ENCODE measurements around the gene CD300A.

CD300A gene

DNA sequence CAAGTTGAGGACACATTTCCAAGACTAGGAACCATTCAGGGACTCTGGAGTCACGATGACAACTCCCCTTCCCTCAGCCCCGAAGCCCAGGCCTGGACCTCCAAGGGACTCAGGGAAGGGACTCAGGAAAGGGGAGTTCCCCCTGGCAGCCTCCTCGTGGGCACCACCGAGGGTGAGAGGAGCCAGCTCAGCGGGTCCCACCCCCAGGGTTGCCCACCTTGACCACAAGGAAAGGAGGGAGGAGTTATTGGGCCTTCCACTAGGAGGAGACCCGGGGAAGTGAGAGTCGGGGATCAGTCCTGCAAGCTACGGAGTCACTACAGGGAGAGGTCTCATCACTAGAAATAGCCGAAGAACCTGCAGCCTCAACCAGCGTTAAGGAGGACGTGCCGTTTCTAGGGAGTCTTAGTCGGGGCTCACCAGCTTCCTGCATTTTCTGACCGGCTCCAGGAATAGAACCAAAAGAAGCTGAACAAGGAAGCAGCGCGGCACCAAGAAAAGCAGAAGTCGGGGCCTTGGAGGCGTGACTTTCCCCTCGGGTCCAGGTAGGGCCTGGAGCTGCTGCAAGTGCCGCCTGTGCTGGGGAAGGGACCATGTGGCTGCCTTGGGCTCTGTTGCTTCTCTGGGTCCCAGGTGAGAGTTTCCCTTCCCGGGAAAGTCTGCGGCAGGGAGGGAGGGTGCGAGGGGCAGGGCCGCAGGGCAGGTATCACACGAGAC, at the start of gene CD300A:
CD300A (plus strand) TSS at position 524 of the 717 bp plus-strand sequence; CDS start at position 594, 70 bp downstream.
- no peak for TF ChIP-seq GATA2 (IDR thresholded peaks at IDR 0.05; ENCODE audit: low read depth, low read length)
- no peak for TF ChIP-seq GATA3 (IDR thresholded peaks at IDR 0.05; ENCODE audit: low read depth, low read length)

DNA sequence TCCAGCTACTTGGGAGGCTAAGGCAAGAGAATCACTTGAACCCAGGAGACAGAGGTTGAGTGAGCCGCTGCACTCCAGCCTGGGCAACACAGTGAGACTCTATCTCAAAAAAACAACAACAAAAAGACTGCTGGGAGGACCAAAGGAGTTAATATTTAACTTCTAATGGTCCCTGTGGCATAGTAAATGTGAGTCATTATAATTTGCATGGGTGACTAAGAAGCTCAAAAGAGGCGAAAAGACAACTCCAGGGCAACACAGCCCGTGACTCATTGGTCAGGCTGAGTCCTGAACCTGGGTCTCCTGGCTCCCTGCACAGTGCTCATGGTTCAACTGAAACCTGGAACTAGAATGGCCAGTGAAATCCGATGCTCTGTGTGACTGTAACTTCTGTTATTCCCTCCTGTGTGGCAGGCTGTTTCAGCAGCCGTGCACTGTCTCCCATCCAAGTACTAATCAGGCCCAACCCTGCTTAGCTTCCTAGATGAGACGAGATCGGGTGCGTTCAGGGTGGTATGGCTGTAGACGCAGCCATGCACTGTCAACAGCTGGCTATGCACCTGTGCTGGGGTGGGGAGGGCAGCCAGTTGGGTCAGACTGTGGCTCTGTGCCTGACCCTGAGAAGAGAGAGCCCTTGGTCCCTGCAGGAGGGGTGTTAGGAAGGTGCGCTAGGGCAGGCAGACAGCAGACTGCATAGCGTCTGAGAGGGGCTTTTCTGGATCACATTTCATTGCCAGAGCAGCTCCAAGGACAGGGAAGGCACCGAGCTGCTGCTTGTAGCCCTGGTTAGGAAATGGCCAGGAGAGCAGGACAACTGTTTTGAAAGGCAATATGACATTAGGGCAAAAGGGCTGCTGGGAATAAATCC, 49.0 kb upstream of the CD300A start:
- TF ChIP-seq GATA3 (IDR thresholded peaks at IDR 0.05; ENCODE audit: low read depth, low read length): no peak
- TF ChIP-seq GATA2 (IDR thresholded peaks at IDR 0.05; ENCODE audit: low read depth, low read length): no peak

DNA sequence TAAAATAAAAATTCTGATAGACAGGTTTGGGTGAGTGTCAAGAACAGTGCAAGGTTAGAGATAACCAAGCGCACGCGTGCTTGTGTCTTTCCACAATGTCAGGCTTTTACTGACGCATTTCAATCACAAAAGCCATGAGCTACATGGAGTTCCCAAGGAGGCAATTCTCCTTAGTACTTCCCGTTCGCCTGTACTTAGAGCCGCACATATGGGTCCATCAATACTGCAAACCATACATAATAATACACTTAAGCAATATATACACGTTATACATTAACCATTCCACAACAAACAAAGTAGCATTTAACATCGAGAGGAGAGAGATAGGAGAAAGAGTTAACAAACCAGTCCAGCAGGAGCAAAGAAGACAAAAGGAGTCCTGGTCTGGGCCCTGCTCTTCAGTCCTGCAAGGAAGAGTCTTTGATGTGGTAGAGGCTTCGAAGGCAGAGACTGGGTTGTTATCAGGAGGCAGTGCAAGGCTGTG, 46.5 kb upstream of the CD300A start:
- no peak for TF ChIP-seq GATA3 (IDR thresholded peaks at IDR 0.05; ENCODE audit: low read depth, low read length)
- no peak for TF ChIP-seq GATA2 (IDR thresholded peaks at IDR 0.05; ENCODE audit: low read depth, low read length)

DNA sequence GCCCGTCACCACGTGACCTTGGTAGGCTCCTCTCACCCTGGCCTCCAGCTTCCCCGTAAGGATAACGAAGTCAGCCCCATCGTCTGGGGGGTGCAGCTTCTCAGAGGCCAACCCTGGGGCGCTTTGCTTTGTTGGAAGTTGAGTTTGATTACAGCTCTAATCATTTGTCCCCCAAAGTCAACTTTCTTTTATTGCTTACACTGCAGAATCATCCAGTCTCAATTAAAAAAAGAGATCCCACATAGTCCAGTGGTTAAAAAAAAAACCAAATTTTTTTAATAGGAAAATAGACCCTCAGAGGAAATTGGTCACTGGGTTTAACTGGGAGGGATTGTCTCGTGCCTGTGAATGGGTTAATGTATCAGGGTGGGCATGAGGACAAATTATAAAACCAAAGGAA, 42.3 kb upstream of the CD300A start:
- TF ChIP-seq GATA3 (IDR thresholded peaks at IDR 0.05; ENCODE audit: low read depth, low read length) (no peak), GATA2 (IDR thresholded peaks at IDR 0.05; ENCODE audit: low read depth, low read length) (no peak)

DNA sequence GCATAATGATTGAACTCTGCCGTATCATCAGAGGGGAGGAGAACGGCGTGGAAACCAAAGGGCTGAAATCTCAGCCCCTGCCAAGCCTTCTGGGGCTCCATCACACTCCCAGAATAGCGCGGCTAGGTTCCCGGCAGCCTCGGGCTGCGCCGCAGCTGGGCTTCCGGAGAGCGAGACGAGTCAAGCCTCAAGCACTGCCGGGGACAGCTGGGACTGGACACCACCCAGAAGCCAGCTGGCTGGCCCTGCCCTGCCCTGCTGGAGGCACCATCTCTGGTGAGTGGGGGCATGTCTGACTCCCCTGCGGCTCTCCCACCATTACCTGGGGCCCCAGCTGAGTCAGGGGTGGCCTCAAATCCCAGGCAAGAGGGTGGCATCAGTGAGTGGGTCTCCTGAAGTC, 41.8 kb upstream of the CD300A start:
- TF ChIP-seq GATA2 (IDR thresholded peaks at IDR 0.05; ENCODE audit: low read depth, low read length) (no peak), GATA3 (IDR thresholded peaks at IDR 0.05; ENCODE audit: low read depth, low read length) (no peak)

DNA sequence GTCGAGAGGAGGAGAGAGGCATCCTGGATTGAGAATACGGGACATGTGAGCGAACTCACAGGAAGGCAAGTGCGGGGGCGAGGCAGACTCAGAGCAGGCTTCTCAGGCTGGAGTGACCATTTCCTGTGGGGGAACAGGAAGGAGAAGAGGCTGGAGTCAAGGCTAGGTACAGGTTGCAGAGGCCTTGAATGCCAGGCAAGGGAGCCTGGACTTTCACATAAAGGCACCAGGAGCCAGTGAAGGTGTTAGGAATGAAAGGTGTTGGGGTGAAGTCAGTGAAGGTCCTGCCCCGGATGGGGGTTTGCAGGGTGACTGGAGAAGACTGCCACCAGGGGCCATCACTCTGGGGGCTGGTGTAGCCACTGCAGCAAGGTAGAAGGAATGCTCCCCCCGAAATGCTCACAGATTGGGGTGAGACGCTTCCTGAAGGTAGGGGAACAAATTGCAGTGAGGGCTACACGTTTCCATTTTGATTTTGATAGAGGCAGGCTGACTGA, 39.8 kb upstream of the CD300A start:
- TF ChIP-seq GATA3 (IDR thresholded peaks at IDR 0.05; ENCODE audit: low read depth, low read length) (no peak), GATA2 (IDR thresholded peaks at IDR 0.05; ENCODE audit: low read depth, low read length) (no peak)

DNA sequence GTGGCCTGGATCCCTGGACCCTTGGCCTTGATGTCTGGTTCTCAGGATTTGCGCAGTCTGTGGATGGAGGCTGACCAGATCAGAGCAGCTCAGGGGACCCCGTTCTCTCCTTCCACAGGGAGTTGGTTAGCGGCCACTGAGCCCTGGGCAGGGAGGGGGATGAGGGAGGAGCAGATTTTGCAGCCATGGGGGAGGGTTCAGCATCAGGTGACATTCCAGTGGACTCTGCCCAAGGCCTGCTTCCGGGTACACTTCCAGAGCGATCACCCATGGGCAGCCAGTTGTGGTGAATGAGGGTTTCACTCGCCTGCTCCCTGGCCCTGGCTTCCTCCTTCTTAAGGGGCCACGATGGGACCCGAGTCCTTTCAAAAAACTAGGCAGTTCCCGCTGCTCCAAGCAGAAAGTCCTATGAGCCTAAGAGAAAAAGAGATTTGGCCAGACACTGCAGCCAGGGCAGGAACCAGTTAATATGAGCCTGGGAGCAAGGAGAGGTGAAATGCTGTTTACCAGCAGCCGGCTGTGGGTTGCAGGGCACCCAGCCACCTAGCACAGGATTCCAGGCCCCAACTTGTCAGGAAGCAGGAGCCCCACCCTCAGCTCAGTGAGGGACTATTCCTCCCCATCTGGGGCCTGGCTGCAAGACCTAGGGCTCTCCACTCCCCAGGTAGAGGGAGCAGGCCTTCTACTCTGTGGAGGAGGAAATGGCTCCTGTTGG, 39.2 kb upstream of the CD300A start:
- TF ChIP-seq GATA2 (IDR thresholded peaks at IDR 0.05; ENCODE audit: low read depth, low read length): no peak
- TF ChIP-seq GATA3 (IDR thresholded peaks at IDR 0.05; ENCODE audit: low read depth, low read length): no peak

DNA sequence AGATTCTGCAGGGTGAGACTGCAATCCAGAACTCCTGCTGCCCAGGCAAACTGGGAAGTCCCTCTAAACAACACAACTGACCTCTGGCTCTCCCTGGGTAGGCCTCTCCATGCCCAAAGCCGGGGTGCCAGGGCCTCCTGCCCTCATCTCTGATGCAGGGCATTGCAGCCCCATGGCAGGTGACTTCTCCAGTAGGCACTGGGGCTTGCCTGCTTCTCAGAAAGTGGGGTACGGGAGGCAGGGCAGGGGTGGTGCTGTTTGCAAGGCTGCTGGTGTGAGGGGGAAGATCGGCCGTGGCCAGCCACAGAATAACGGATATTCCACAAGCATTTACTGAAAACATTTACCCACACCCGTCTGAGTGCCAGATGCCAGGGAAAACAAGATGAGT, 38.7 kb upstream of the CD300A start:
- TF ChIP-seq GATA3 (IDR thresholded peaks at IDR 0.05; ENCODE audit: low read depth, low read length) (no peak), GATA2 (IDR thresholded peaks at IDR 0.05; ENCODE audit: low read depth, low read length) (no peak)

DNA sequence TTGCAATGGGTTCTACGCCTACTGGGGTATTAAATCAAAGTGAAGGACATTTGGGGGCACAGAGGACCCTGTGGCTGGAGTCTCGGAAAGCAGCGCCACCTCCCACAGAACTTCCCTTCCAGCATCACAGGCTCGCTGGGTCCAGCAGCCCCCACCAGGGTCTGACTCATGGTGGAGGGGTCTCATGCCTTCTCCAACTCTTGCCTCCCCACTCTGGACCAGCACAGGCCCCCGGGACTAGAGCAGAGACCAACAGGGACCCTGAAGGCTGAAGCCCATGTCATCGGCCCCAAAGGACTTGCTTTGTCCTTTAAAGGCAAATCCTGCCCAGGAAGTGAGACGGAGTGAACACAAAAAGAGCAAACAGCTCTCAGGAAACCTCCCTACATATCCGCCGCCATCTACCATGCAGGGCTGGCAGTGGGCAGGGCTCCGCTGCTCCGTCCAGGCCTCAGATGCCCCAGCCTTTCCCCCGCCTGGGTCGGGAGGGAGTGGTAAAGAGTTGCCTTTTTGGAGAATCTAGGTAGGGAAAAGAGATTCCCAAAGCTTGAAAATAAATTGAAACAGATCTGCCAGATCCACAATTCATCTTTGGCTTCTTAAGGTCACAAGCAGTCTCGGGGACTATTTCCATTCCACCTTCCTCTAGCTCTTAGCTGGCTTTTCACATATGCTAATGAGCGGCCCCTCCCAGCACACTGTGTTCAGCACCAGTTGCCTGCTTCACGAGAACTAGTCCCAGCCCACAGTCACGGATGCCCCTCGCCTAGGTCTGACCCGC, 36.6 kb upstream of the CD300A start:
- TF ChIP-seq GATA3 (IDR thresholded peaks at IDR 0.05; ENCODE audit: low read depth, low read length) (no peak), GATA2 (IDR thresholded peaks at IDR 0.05; ENCODE audit: low read depth, low read length) (no peak)

DNA sequence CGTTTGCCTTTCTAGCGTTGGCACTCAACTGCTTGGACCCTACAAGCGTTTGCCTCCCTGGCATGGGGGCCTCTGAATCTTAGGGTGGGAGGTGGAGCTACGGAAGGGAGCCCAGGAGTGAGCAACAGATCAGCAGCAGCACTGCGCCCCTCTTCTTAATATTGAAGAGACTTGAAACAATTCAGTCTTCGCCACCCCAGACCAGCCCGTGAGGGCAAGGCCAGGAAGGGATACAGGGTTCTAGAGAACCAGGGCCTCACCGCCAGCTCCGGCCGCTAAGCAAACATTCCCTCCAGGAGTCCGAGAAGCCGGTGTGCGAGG, 36.1 kb upstream of the CD300A start:
- no peak for TF ChIP-seq GATA3 (IDR thresholded peaks at IDR 0.05; ENCODE audit: low read depth, low read length)
- no peak for TF ChIP-seq GATA2 (IDR thresholded peaks at IDR 0.05; ENCODE audit: low read depth, low read length)

DNA sequence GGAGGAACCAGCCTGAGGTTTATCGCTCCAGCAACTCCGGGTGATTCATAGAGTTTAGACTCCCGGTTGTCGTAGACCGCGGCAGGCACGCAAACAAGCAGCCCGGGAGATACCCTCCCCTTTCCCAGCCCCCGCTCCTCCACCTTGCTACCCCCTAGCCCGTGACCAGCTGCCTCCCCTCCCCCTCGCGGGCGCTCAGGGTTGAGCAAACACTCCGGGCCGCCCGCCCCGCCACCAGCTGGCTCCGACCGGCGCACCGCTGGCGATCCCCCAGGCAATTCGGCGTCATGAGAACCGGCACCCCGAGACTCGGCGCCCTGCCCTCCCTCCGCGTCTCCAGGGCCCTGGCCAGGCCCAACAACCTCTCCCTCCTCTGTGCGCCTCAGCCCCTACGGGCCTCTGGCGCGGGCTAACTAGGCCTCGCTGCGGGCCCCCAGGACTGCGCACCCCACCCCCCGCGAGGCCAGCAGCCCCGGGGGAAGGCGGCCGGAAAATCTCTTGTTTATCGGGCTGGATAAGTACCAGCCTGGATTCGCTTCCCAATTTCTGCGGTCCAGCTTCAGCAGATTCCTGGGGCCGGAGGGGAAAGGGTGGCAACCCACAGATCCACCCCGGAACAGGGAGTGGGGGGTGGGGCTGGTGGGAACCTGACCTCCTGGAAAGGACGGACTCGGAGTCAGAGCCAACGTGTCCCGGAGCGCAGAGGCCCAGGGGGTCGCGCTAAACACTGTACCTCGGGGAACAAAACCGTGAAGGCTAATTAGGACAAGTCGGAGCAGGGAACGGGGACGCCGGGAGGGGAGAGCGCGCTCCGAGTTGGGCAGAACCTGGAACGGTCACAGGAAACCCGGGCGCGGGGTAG, 35.5 kb upstream of the CD300A start:
- no peak for TF ChIP-seq GATA2 (IDR thresholded peaks at IDR 0.05; ENCODE audit: low read depth, low read length)
- no peak for TF ChIP-seq GATA3 (IDR thresholded peaks at IDR 0.05; ENCODE audit: low read depth, low read length)

DNA sequence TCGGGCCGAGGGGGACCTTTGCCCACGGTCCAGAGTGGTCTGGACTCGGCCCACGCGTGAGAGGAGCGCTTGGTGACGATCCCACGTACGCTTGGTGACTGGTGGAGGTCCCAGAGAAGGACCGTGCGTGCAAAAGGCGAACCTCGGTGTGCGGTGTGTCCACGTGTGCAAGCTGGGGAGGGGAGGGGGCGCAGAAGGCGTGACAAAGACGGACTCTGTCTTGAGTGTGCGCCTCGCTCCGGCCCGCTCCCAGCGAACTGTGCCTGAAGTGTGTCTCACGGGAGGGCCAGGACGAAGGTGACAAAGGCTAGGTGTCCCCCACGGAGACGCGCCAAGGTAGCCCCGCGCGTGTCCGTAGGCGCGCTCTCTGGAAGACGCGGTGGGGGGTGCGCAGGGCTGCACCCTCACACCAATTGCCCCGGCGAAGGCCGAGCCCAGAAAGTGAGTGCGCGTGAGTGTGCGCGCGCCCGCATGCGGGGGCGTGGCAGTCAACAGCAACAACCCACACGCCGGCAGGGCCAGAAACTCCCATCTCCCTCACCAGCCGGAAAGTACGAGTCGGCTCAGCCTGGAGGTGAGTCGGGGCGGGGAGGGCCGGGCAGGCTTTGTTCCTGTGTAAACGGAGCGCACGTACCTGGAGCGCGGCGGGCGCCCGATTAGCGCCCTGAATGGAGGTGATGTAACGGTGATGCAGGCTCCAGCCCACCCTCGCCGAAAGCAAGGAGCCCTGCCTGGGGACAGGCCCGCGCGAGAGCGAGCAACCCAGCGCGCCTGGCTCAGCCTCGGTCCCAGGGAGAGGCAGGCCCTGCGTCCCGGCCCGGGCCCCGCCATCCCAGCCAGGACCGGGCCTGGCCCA, 34.6 kb upstream of the CD300A start, which contains the start of gene GPRC5C:
GPRC5C (plus strand) TSS at position 521 of the 856 bp plus-strand sequence. CDS start 7,689 bp downstream, outside the sequence.
- TF ChIP-seq GATA2 (IDR thresholded peaks at IDR 0.05; ENCODE audit: low read depth, low read length) (no peak), GATA3 (IDR thresholded peaks at IDR 0.05; ENCODE audit: low read depth, low read length) (no peak)
